A673 (cell line): ENCODE measurements around the gene LRRC10B. TPM values are rescaled to one million over a fixed set of nuclear protein-coding genes. Genes with fewer than 3 reads are reported as not detected.

Experiments used
- BruUV-seq: library from RNA; stranded (reverse); fragments of 400-500 nt; replicated peaks from 2 replicates; lab custom pipeline; 2021; lab: Mats Ljungman, UMichigan
- CTCF ChIA-PET: fragments of 300-600 bp; sonication (Branson Sonifier 250); formaldehyde crosslinking; loops from one replicate; lab custom pipeline; 2022; ENCODE audit warnings: antibody characterized with exemption; lab: Charles Lee
- POLR2A ChIA-PET: fragments of 300-600 bp; sonication (Branson Sonifier 250); formaldehyde crosslinking; loops from one replicate; lab custom pipeline; 2022; ENCODE audit warnings: antibody characterized with exemption; ENCODE audit not compliant: low non-redundant PET; lab: Charles Lee
- DNase-seq: peaks from one replicate; pipeline ENCODE4 v3.0.0-alpha.2; 2015; ENCODE audit warnings: low spot score
- H3K27ac ChIP-seq: fragments of 200-600 bp; sonication (generic); 2 replicates; pipeline ENCODE4 v1.5.1; 2016; ENCODE audit warnings: mixed run types, low read depth, mild to moderate bottlenecking, mixed read lengths, antibody characterized with exemption, low read length; ENCODE audit not compliant: poor library complexity, severe bottlenecking
- H3K27me3 ChIP-seq: fragments of 200-600 bp; sonication (generic); replicated peaks from 2 replicates; pipeline ENCODE4 v1.6.1; 2017; ENCODE audit warnings: mixed run types, low read depth, mild to moderate bottlenecking, mixed read lengths, antibody characterized with exemption, low read length; ENCODE audit not compliant: insufficient read depth, poor library complexity
- H3K36me3 ChIP-seq: fragments of 200-600 bp; sonication (generic); 2 replicates; pipeline ENCODE4 v1.6.1; 2016; ENCODE audit warnings: mixed run types, mild to moderate bottlenecking, mixed read lengths, antibody characterized with exemption, low read length; ENCODE audit not compliant: insufficient read depth, poor library complexity, severe bottlenecking
- H3K4me1 ChIP-seq: fragments of 200-600 bp; sonication (generic); 2 replicates; pipeline ENCODE4 v1.6.1; 2017; ENCODE audit warnings: mixed run types, mild to moderate bottlenecking, mixed read lengths, antibody characterized with exemption, low read length; ENCODE audit not compliant: insufficient read depth, poor library complexity, severe bottlenecking
- H3K4me3 ChIP-seq: fragments of 200-600 bp; sonication (generic); 2 replicates; pipeline ENCODE4 v1.5.1; 2016; ENCODE audit warnings: low read depth, mixed run types, mild to moderate bottlenecking, mixed read lengths, low read length; ENCODE audit not compliant: poor library complexity, severe bottlenecking
- H3K9me3 ChIP-seq: fragments of 200-600 bp; sonication (generic); 2 replicates; pipeline ENCODE4 v1.6.1; 2016; ENCODE audit warnings: mixed run types, low read depth, mild to moderate bottlenecking, mixed read lengths, antibody characterized with exemption, low read length; ENCODE audit not compliant: poor library complexity, severe bottlenecking
- EZH2 ChIP-seq: fragments of 200-600 bp; sonication (generic); IDR thresholded peaks from 2 replicates; pipeline ENCODE4 v1.6.1; 2017; ENCODE audit warnings: borderline replicate concordance, low read depth, mild to moderate bottlenecking, mixed read lengths, antibody characterized with exemption, low read length; ENCODE audit not compliant: poor library complexity, severe bottlenecking
- intact Hi-C: fragments of 100-400 bp; cut with micrococcal nuclease; formaldehyde crosslinking; loops from one replicate; pipeline ENCODE4 v1.10.0; 2022; ENCODE audit not compliant: unreplicated experiment
- total RNA-seq: library from RNA; stranded (reverse); gene quantifications from 2 replicates; pipeline ENCODE4 v1.2.3, GENCODE V29; 2021
- TF ChIP-seq, protein P1 (sequence below): fragments of 300-800, 200-600 bp; sonication (generic); conservative IDR thresholded peaks from 2 replicates; pipeline ENCODE4 v1.5.1; 2017; ENCODE audit warnings: low read depth, mild to moderate bottlenecking, antibody characterized with exemption, low read length, moderate library complexity, mixed read lengths

The LRRC10B gene
- total RNA-seq, 1 experiment from 2014 or later = 17.4 TPM

DNA sequence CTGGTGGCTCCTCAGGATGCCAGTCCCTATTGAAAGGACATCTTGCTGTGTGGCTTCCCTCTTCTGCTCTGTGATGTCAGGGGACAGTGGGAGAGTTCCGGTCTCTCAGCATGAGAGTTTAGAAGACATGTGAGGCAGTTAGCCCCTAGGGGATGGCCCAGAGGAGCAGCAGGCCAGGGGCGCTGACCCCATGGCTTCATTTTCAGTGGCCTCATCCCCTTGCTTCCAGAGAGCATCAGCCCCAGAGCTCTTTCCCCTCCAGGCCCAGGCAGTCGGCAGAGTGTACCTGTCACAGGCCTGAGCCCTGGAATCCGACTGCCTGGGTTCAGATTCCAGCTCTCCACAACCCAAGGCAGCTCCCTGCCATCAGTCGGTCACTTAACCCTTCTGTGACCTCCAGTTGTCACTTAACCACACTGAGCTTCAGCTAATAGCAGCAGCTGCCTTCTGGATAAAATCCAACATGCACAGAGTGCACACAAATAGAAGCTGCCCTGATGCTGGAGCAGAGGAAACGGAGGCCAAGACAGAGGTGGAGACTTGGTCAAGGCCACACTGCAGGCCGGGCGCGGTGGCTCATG is 14.1 kb upstream of the LRRC10B start:
- Histone ChIP-seq H3K36me3 (no peaks in the 10 kb centered on the region), H3K9me3 (no peaks in the 10 kb centered on the region), H3K4me1 (peaks cover 7% of the 10 kb centered on the region), H3K4me3 (no peak overlapping the region), H3K27ac (no peak overlapping the region), H3K27me3 (no peaks in the 10 kb centered on the region)
- CTCF ChIA-PET = no interaction called here
- POLR2A ChIA-PET = no interaction called here
- BruUV-seq = no TSS peak
- TF ChIP-seq, protein P1, sequence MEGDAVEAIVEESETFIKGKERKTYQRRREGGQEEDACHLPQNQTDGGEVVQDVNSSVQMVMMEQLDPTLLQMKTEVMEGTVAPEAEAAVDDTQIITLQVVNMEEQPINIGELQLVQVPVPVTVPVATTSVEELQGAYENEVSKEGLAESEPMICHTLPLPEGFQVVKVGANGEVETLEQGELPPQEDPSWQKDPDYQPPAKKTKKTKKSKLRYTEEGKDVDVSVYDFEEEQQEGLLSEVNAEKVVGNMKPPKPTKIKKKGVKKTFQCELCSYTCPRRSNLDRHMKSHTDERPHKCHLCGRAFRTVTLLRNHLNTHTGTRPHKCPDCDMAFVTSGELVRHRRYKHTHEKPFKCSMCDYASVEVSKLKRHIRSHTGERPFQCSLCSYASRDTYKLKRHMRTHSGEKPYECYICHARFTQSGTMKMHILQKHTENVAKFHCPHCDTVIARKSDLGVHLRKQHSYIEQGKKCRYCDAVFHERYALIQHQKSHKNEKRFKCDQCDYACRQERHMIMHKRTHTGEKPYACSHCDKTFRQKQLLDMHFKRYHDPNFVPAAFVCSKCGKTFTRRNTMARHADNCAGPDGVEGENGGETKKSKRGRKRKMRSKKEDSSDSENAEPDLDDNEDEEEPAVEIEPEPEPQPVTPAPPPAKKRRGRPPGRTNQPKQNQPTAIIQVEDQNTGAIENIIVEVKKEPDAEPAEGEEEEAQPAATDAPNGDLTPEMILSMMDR = no peak
- no peak for TF ChIP-seq EZH2
- no peak for DNase-seq
- intact Hi-C loops = no loop called here

DNA sequence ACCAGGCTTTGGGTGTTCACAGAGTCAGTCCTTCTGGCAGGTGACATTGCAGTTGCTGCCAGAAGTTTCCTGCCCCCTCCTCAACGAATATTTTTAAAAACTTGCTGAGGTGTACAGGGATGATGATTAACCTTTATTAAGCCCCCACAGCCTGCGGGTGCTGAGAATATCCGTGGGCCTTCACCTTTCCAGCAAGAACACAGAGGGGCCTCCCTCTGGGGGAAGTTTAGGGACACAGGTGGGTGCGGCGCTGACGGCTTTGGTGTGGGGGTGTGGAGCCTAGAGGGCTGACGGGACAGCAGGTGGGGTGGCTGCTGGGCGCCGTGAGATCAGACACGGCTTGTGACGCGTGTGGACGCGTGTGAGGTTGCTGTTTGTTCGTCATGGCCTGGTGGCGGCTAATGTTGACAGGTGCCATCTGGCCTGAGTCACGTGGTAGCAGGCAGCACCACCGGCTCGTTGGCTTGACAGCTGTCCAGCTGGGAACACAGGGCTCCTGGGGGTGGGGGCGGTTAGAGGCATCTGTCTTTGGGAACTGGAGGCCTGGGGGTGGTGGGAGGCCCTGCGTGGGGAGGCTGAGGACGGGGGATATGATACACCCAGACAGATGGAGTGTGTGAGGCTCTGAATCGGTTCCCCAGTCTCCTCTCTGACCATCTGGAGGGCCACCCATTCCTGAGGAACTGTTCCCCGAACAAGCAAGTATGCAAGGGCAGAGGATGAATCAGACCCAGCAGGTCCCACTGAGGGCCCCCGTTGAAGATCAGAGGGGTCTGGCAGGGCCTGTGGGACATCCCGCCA is 12.5 kb upstream of the LRRC10B start:
- H3K27ac ChIP-seq = no peak overlapping the region
- ChIA-PET CTCF (no interaction called here), POLR2A (no interaction called here)
- intact Hi-C loops = no loop called here
- peaks cover 10% of the 10 kb centered on the region for H3K4me1 ChIP-seq
- H3K9me3 ChIP-seq = no peaks in the 10 kb centered on the region
- no peak overlapping the region for H3K4me3 ChIP-seq
- TF ChIP-seq, protein P1 = no peak
- TF ChIP-seq EZH2 = no peak
- H3K36me3 ChIP-seq = no peaks in the 10 kb centered on the region
- no peaks in the 10 kb centered on the region for H3K27me3 ChIP-seq
- BruUV-seq = no TSS peak
- DNase-seq = no peak

DNA sequence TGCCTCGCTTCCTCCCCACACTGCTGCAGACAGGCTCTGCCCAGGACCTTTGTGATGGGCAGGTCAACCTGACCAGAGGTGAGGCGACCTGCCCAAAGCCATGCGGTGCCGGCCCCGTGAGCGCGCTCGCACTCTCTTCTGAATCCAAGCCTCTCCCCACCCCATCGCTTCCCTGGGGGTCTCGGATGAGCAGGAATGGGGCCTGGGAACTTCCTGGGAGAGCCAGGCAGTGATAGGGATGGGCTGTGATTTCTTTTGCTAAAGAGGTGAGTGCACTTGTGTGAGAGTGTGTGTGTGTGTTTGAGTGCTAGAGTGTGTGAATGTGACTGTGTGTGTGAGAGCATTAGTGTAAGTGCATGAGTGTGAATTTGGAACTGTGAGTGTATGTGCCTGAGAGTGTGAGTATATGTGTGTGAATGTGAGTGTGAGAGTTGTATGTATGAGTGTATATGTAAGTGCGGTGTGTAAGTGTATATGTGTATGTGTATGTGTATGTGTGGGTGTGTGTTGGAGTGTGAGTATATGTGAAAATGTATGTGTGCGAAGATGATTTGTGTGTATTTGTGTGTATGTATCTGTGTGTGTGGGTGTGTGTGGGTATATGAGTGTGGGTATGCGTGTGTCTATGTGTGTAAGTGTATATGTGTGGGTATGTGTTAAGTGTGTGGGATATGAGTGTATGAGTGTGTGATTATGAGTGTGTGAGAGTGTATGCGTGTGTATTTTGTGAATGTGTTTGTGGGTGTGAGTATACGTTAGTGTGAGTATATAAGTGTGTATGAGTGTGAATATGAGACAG is 11.7 kb upstream of the LRRC10B start:
- no peaks in the 10 kb centered on the region for H3K9me3 ChIP-seq
- DNase-seq = no peak
- TF ChIP-seq, protein P1 = no peak
- no peak for TF ChIP-seq EZH2
- H3K4me3 ChIP-seq = no peak overlapping the region
- no peaks in the 10 kb centered on the region for H3K36me3 ChIP-seq
- no peak overlapping the region for H3K27ac ChIP-seq
- BruUV-seq = no TSS peak
- no peaks in the 10 kb centered on the region for H3K27me3 ChIP-seq
- intact Hi-C loops = no loop called here
- H3K4me1 ChIP-seq = peaks cover 10% of the 10 kb centered on the region
- CTCF ChIA-PET = no interaction called here
- POLR2A ChIA-PET = no interaction called here
